ENCODE data around the gene SPECC1L.
"Not testable (repeated sequence)": the region's sequence is repeated elsewhere in the genome, so short reads cannot be mapped to it uniquely, and the experiment has no call there.

The SPECC1L gene

GRCh38 chr22:24247011-24247507 lies 23.6 kb upstream of the SPECC1L start:
- DNase-seq (ENCODE audit: insufficient read length, low spot score) (no peak), FAIRE-seq (no peak)
- TF ChIP-seq PAX5 (IDR thresholded peaks at IDR 0.05; ENCODE audit: insufficient read depth, low read length, severe bottlenecking): no peak
- no peak for TF ChIP-seq TAF1 (IDR thresholded peaks at IDR 0.05; ENCODE audit: low read depth, low read length)
- no peak for TF ChIP-seq POLR2A (IDR thresholded peaks at IDR 0.05; ENCODE audit: low read depth, low read length)
- no peak for TF ChIP-seq POLR2AphosphoS5 (IDR thresholded peaks at IDR 0.05; ENCODE audit: low read depth, low read length)
- TF ChIP-seq SPI1 (IDR thresholded peaks at IDR 0.05; ENCODE audit: low read depth, low read length): no peak

- FAIRE-seq: no peak
- TF ChIP-seq POLR2AphosphoS5 (IDR thresholded peaks at IDR 0.05; ENCODE audit: low read depth, low read length): no peak
- TF ChIP-seq TAF1 (IDR thresholded peaks at IDR 0.05; ENCODE audit: low read depth, low read length): no peak
- no peak for TF ChIP-seq POU2F2 (IDR thresholded peaks at IDR 0.05; ENCODE audit: low read depth, low read length)
- TF ChIP-seq PAX5 (IDR thresholded peaks at IDR 0.05; ENCODE audit: insufficient read depth, low read length, severe bottlenecking): no peak
- no peak for TF ChIP-seq SPI1 (IDR thresholded peaks at IDR 0.05; ENCODE audit: low read depth, low read length)
- peak; percentile 90 for DNase-seq (ENCODE audit: insufficient read length, low spot score)
Measured at GRCh38 chr22:24247564-24248344, 22.9 kb upstream of the SPECC1L start.

- DNase-seq (ENCODE audit: insufficient read length, low spot score); FAIRE-seq: not testable (repeated sequence)
Measured at GRCh38 chr22:24248611-24249010, 22.0 kb upstream of the SPECC1L start.

- not testable (repeated sequence) for FAIRE-seq; DNase-seq (ENCODE audit: insufficient read length, low spot score)
Measured at GRCh38 chr22:24249413-24249812, 21.2 kb upstream of the SPECC1L start.

GRCh38 chr22:24251286-24251685 lies 19.3 kb upstream of the SPECC1L start:
- DNase-seq (ENCODE audit: insufficient read length, low spot score); FAIRE-seq: not testable (repeated sequence)

GRCh38 chr22:24253126-24253525 lies 17.5 kb upstream of the SPECC1L start:
- DNase-seq (ENCODE audit: insufficient read length, low spot score); FAIRE-seq: not testable (repeated sequence)

GRCh38 chr22:24256136-24256535 lies 14.5 kb upstream of the SPECC1L start:
- FAIRE-seq; DNase-seq (ENCODE audit: insufficient read length, low spot score): not testable (repeated sequence)

GRCh38 chr22:24256736-24257135 lies 13.9 kb upstream of the SPECC1L start:
- not testable (repeated sequence) for DNase-seq (ENCODE audit: insufficient read length, low spot score); FAIRE-seq

- DNase-seq (ENCODE audit: insufficient read length, low spot score); FAIRE-seq: not testable (repeated sequence)
Measured at GRCh38 chr22:24259459-24259858, 11.2 kb upstream of the SPECC1L start.

- not testable (repeated sequence) for DNase-seq (ENCODE audit: insufficient read length, low spot score)
Measured at GRCh38 chr22:24262185-24262749, 8.4 kb upstream of the SPECC1L start.

GRCh38 chr22:24263479-24263878 lies 7.2 kb upstream of the SPECC1L start:
- FAIRE-seq; DNase-seq (ENCODE audit: insufficient read length, low spot score): not testable (repeated sequence)

More at GRCh38 chr22:24262185-24262749, 8.4 kb upstream of the SPECC1L start:
- FAIRE-seq: not testable (repeated sequence)

GRCh38 chr22:24264329-24264896 lies 6.2 kb upstream of the SPECC1L start:
- not testable (repeated sequence) for FAIRE-seq; DNase-seq (ENCODE audit: insufficient read length, low spot score)

GRCh38 chr22:24265734-24266133 lies 4.9 kb upstream of the SPECC1L start:
- FAIRE-seq: no peak
- DNase-seq (ENCODE audit: insufficient read length, low spot score): no peak
- no peak for TF ChIP-seq TAF1 (IDR thresholded peaks at IDR 0.05; ENCODE audit: low read depth, low read length)
- TF ChIP-seq POLR2A (IDR thresholded peaks at IDR 0.05; ENCODE audit: low read depth, low read length): no peak
- TF ChIP-seq SPI1 (IDR thresholded peaks at IDR 0.05; ENCODE audit: low read depth, low read length): no peak
- TF ChIP-seq POLR2AphosphoS5 (IDR thresholded peaks at IDR 0.05; ENCODE audit: low read depth, low read length): no peak
- TF ChIP-seq PAX5 (IDR thresholded peaks at IDR 0.05; ENCODE audit: insufficient read depth, low read length, severe bottlenecking): no peak
- no peak for TF ChIP-seq POU2F2 (IDR thresholded peaks at IDR 0.05; ENCODE audit: low read depth, low read length)

GRCh38 chr22:24266495-24266894 lies 4.1 kb upstream of the SPECC1L start:
- not testable (repeated sequence) for DNase-seq (ENCODE audit: insufficient read length, low spot score); FAIRE-seq
